Measurements from ENCODE around the gene CFAP70.
"Not testable (repeated sequence)": the region's sequence is repeated elsewhere in the genome, so short reads cannot be mapped to it uniquely, and the experiment has no call there.

The CFAP70 gene

DNA sequence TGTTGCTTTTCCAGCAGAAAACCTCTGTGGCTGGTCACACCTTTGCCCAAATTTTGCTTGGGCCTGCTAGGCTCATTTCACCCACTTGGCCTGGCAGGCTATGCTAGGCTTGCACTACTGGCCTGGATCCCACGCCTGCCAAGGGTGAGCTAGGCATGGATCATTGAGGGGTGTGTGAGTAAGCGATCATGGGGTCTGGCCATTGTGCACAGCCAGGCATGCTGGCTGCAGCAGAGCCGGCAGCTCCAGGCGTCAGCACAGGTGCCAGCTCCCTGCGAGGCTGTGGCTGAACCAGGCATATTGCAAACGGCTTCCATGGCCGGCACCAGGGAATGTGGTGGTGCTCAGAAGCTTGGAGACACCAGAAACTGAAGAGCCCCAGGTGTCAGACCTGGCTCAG lies 19.2 kb downstream of the CFAP70 start:
- no peak for DNase-seq (ENCODE audit: low read depth in 2 of 2)

- DNase-seq (ENCODE audit: low read depth in 2 of 2) = no peak
Measured at GRCh38 chr10:73338801-73339368, 19.8 kb downstream of the CFAP70 start.

- DNase-seq (ENCODE audit: low read depth in 2 of 2) = no peak
Measured at GRCh38 chr10:73333202-73333601, 25.5 kb downstream of the CFAP70 start.

GRCh38 chr10:73332379-73332778 lies 26.3 kb downstream of the CFAP70 start:
- DNase-seq (ENCODE audit: low read depth in 2 of 2) = no peak

DNA sequence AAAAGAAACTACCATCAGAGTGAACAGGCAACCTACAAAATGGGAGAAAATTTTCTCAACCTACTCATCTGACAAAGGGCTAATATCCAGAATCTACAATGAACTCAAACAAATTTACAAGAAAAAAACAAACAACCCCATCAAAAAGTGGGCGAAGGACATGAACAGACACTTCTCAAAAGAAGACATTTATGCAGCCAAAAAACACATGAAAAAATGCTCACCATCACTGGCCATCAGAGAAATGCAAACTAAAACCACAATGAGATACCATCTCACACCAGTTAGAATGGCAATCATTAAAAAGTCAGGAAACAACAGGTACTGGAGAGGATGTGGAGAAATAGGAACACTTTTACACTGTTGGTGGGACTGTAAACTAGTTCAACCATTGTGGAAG lies 30.1 kb downstream of the CFAP70 start:
- DNase-seq (ENCODE audit: low read depth in 2 of 2) = not testable (repeated sequence)

DNA sequence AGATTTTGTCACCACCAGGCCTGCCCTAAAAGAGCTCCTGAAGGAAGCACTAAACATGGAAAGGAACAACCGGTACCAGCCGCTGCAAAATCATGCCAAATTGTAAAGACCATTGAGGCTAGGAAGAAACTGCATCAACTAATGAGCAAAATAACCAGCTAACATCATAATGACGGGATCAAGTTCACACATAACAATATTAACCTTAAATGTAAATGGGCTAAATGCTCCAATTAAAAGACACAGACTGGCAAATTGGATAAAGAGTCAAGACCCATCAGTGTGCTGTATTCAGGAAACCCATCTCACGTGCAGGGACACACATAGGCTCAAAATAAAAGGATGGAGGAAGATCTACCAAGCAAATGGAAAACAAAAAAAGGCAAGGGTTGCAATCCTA lies 33.4 kb downstream of the CFAP70 start:
- DNase-seq (ENCODE audit: low read depth in 2 of 2) = not testable (repeated sequence)

DNA sequence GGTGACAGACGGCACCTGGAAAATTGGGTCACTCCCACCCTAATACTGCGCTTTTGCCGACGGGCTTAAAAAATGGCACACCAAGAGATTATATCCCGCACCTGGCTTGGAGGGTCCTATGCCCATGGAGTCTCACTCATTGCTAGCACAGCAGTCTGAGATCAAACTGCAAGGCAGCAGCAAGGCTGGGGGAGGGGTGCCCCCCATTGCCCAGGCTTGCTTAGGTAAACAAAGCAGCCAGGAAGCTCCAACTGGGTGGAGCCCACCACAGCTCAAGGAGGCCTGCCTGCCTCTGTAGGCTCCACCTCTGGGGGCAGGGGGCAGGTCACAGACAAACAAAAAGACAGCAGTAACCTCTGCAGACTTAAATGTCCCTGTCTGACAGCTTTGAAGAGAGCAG lies 35.1 kb downstream of the CFAP70 start:
- not testable (repeated sequence) for DNase-seq (ENCODE audit: low read depth in 2 of 2)

- DNase-seq (ENCODE audit: low read depth in 2 of 2) = no peak
Measured at GRCh38 chr10:73310475-73310874, 48.2 kb downstream of the CFAP70 start.

- no peak for DNase-seq (ENCODE audit: low read depth in 2 of 2)
Measured at GRCh38 chr10:73307203-73307800, 51.4 kb downstream of the CFAP70 start.

DNA sequence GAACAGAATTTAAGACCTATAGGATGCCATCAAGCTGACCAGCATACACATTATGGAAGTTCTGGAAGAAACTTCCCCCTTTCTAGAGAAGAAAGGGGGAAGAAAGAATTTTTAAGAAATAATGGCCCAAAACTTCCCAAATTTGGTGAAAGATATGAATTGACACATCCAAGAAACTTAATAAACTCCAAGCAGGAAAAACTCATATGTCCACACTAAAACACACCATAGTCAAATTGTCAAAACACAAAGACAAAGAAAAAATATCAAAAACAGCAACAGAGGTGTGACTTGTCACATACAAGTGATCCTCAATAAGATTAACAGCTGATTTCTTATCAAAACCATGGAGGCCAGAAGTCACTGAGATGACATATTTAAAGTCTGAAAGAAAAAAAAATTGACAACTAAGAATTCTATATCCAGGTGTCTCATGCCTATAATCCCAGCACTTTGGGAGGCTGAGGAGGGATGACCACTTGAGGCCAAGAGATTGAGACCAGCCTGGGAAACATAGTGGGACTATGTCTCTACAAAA lies 52.4 kb downstream of the CFAP70 start:
- no peak for DNase-seq (ENCODE audit: low read depth in 2 of 2)

GRCh38 chr10:73296946-73297345 lies 61.7 kb downstream of the CFAP70 start:
- DNase-seq (ENCODE audit: low read depth in 2 of 2) = no peak

GRCh38 chr10:73293461-73293860 lies 65.2 kb downstream of the CFAP70 start:
- no peak for DNase-seq (ENCODE audit: low read depth in 2 of 2)

DNA sequence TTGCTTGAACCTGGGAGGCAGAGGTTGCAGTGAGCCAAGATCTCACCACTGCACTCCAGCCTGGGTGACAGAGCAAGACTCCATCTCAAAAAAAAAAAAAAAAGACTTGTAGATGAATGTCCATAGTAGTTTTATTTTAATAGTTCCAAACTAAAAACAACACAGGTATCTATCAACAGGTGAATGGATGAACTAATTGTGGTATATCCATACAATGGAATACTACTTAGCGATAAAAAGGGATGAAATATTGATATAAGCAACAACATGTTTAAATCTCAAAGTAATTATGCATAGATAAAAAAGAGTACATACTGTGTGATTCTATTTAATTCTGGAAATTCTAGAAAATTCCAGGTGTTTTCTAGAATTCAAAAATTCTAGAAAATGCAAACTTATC lies 68.7 kb downstream of the CFAP70 start:
- DNase-seq (ENCODE audit: low read depth in 2 of 2) = no peak

- DNase-seq (ENCODE audit: low read depth in 2 of 2) = no peak
Measured at GRCh38 chr10:73287441-73287840, 71.2 kb downstream of the CFAP70 start.

DNA sequence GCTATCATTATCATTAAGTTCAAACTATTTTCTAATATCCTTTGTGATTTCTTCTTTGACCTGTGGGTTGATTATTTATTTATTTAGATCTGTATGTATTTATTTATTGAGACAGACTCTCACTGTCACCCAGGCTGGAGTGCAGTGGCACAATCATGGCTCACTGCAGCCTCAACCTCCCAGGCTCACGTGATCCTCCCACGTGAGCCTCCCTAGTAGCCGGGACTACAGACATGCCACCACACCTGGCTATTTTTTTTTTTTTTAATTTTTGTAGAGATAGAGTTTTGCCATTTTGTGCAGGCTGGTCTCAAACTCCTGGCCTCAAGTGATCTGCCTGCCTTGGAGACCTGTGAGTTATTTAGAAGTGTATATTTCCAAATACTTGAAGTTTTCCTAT lies 77.6 kb downstream of the CFAP70 start:
- no peak for DNase-seq (ENCODE audit: low read depth in 2 of 2)

GRCh38 chr10:73264423-73264822 lies 94.2 kb downstream of the CFAP70 start:
- DNase-seq (ENCODE audit: low read depth in 2 of 2) = no peak

- no peak for DNase-seq (ENCODE audit: low read depth in 2 of 2)
Measured at GRCh38 chr10:73263693-73264347, 94.8 kb downstream of the CFAP70 start.

- DNase-seq (ENCODE audit: low read depth in 2 of 2) = no peak
Measured at GRCh38 chr10:73262880-73263555, 95.6 kb downstream of the CFAP70 start.

DNA sequence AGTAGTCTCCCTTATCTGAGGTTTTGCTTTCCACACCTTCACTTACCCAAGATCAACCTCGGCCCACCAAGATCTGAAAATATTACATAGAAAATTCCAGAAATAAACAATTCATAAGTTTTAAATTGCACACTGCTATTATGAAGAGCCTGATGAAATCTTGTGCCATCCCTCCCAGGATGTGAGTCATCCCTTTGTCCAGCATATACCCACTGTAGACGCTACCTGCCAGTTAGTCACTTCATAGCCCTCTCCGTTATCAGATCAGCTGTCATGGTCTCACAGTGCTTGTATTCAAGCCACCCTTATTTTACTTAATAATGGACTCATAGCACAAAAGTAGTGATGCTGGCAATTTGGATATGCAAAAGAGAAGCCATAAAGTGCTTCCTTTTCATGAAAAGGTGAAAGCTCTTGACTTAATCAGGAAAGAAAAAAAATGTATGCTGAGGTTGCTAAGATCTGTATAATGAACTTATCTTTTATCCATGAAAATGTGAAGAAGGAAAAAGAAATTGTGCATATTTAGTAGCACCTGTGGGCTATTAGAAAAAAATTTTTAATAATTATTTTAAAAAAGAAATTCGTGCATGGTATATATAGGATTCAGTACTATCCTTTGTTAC lies 96.4 kb downstream of the CFAP70 start:
- DNase-seq (ENCODE audit: low read depth in 2 of 2) = no peak

DNA sequence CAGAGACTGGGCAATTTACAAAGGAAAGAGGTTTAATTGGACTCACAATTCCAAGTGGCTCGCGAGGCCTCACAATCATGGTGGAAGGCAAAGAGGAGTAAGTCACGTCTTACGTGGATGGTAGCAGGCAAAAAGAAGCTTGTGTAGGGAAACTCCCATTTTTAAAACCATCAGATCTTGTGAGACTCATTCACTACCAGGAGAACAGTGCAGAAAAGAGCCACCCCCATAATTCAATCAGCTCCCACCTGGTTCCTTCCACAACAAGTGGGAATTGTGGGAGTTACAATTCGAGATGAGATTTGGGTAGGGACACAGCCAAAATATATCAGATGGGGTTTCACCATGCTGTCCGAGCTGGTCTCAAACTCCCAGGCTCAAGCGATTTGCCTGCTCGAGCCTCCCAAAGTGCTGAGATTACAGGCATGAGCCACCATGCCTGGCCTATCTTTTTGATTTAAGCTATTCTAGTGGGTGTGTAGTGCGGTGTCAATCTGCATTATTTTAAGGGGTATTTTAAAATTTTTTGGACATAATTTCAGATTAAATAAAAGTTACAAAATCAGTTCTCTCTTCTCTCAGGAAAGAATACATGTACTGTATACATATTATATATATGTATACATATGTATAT lies 97.2 kb downstream of the CFAP70 start:
- no peak for DNase-seq (ENCODE audit: low read depth in 2 of 2)

GRCh38 chr10:73258612-73259011 lies 100.1 kb downstream of the CFAP70 start:
- DNase-seq (ENCODE audit: low read depth in 2 of 2) = not testable (repeated sequence)

GRCh38 chr10:73253225-73253555 lies 105.5 kb downstream of the CFAP70 start:
- no peak for DNase-seq (ENCODE audit: low read depth in 2 of 2)
